ENCODE results near the gene PANX2. TPM values are rescaled to one million over a fixed set of nuclear protein-coding genes. Genes with fewer than 3 reads are reported as not detected.
A peak's percentile ranks its signal among the peaks of the same experiment; 100 is the strongest.

The PANX2 gene
- total and polyA plus RNA-seq, 7 donors: 0.03 to 0.69 (median 0.13) TPM; not detected in 1

DNA sequence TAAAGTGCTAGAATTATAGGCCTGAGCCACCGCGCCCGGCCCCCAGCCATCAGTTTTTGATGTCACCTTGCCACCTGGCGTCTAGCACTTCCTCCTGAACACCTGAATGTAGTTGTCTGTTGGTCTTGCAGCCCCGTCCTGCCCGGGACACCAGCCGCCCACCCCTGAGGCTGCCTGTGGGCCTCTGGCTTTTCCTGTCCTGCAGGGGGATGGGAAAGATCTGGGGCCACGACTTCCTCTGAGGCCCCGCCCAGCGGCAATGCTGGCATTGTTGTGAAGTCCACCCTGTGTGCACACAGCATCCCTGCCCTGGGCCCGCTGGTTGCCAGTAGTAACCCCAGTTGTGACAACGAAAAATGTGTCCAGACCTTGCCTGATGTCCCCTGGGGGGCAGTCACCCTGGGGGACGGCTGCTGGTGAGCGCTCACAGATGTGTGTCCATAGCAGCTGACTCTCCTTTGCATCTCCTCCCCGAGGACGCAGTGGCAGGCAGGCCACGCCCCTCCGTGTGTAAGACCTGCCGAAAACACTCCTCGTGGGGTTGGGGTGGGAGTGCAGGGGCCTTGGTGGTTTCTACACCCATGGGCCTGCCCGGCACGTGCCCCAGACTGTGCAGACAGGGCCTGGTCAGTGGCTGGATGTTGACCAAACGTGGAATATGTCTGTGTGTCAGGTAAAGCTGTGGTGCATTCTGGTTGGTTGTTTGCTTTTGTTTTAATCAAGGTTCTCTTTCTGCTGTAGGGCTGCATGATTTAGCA is 37.0 kb downstream of the PANX2 start:
- DNase-seq: peak in 1 of 2 donors; percentile 56
- TF ChIP-seq, protein P1, sequence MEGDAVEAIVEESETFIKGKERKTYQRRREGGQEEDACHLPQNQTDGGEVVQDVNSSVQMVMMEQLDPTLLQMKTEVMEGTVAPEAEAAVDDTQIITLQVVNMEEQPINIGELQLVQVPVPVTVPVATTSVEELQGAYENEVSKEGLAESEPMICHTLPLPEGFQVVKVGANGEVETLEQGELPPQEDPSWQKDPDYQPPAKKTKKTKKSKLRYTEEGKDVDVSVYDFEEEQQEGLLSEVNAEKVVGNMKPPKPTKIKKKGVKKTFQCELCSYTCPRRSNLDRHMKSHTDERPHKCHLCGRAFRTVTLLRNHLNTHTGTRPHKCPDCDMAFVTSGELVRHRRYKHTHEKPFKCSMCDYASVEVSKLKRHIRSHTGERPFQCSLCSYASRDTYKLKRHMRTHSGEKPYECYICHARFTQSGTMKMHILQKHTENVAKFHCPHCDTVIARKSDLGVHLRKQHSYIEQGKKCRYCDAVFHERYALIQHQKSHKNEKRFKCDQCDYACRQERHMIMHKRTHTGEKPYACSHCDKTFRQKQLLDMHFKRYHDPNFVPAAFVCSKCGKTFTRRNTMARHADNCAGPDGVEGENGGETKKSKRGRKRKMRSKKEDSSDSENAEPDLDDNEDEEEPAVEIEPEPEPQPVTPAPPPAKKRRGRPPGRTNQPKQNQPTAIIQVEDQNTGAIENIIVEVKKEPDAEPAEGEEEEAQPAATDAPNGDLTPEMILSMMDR (IDR thresholded peaks at IDR 0.05): no peak
- H3K4me1 ChIP-seq: peaks cover 28% of the 10 kb centered on the region
- H3K9me3 ChIP-seq: no peaks in the 10 kb centered on the region
- H3K27ac ChIP-seq: peak overlapping the region; percentile 1
- 60 to 67% (median 61%) methylated on average over 23 of the region's 23 CpGs for WGBS, 3 donors
- ATAC-seq: no peak
- intact Hi-C loops (cut with DNase I): loop anchor here (2.0 to 10.0 kb wide), 6 partner anchors 35 to 440 kb away; no protein-coding TSS in a partner anchor
- no peaks in the 10 kb centered on the region for H3K27me3 ChIP-seq (ENCODE audit: insufficient read depth in 3 of 3, low read length in 2 of 3)
- H3K36me3 ChIP-seq (ENCODE audit: insufficient read depth in 1 of 2, low read depth in 1 of 2): peaks cover 0 to 86% of the 10 kb centered on the region in 2 donors
- no peak overlapping the region for H3K4me3 ChIP-seq

DNA sequence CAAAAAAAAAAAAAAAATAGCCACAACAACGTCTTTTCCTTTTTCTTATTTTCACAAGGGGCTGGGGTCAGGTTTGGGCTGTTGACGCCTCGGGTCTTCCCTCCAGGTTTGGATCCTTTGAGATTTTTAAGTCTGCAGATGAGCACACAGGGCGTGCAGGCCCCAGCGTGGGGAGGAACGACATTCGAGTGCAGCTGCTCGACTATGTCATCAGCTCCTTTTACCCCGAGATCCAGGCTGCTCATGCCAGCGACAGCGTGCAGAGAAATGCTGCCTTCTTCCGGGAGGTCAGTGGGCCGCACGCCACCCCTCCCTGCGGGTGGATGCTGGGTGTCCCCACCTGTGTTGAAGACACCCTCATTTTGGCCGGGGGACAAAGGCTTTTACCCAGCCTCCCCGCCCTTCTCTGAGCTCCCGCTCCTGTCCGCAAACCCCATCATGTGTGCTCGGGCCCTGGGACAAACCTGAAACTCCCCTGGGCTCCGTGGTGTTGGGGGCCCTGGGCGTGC is 38.0 kb downstream of the PANX2 start:
- peaks cover 26% of the 10 kb centered on the region for H3K4me1 ChIP-seq
- H3K4me3 ChIP-seq: no peak overlapping the region
- H3K27me3 ChIP-seq (ENCODE audit: insufficient read depth in 3 of 3, low read length in 2 of 3): no peaks in the 10 kb centered on the region
- TF ChIP-seq, protein P1 (IDR thresholded peaks at IDR 0.05): no peak
- WGBS, 3 donors: 56 to 62% (median 59%) methylated on average over 22 of the region's 22 CpGs
- DNase-seq (no peak), ATAC-seq (peak in 1 of 4 donors; percentile 12)
- peaks cover 0 to 87% of the 10 kb centered on the region in 2 donors for H3K36me3 ChIP-seq (ENCODE audit: insufficient read depth in 1 of 2, low read depth in 1 of 2)
- peak overlapping the region; percentile 1 for H3K27ac ChIP-seq
- no peaks in the 10 kb centered on the region for H3K9me3 ChIP-seq
- intact Hi-C loops (cut with DNase I): loop anchor here (2.0 to 10.0 kb wide), 6 partner anchors 34 to 441 kb away; no protein-coding TSS in a partner anchor

DNA sequence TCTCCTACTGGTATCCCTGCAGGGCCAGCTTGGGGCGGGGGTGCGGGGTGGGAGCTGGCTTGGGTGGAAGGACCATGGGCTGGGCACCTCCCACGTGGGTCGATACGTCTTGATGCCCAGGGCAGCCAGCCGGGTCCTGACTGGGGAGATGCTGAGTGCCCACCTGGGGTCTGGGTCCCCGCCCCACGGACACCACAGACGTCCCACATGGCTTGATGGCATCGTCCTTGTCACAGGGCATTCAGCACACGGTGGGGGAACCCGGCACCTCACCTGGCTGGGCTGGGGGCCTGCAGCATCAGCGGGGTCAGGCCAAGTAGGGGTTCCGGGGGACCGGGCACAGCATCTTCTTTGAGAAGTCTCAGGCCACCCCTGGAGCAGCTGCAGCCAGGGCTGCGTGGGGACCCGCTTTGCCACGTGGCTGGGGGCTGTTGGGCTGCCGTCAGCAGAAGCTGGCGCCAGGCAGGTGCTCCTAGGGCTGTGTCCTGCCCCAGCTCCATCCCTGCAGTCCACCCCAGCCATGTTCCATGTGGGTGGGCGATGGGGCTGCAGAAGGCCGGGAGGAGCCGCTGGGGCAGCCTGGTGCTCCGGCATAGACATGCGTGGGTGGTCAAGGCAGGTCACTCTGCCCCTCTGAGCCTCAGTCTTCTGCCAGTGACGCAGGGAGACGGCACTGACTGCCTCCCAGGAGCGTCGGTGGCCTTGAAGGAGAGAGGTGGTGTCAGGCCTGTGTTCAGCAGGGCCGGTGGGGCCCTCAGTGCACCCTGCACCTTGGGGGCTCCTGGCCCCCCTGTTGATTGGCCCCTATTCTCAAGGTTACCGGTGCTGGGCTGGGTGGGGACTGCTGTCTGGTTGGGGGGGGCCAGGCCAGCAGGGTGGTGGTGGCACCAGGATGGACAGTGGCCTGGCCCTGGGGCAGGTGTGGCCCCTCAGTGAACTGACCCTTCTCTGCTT is 38.7 kb downstream of the PANX2 start:
- Histone ChIP-seq H3K4me1 (peaks cover 26% of the 10 kb centered on the region), H3K4me3 (no peak overlapping the region), H3K27me3 (ENCODE audit: insufficient read depth in 3 of 3, low read length in 2 of 3) (no peaks in the 10 kb centered on the region), H3K9me3 (no peaks in the 10 kb centered on the region), H3K36me3 (ENCODE audit: insufficient read depth in 1 of 2, low read depth in 1 of 2) (peaks cover 0 to 87% of the 10 kb centered on the region in 2 donors), H3K27ac (no peak overlapping the region)
- ATAC-seq: peak; percentile 1 to 6 (median 2)
- intact Hi-C loops (cut with DNase I): loop anchor here (2.0 to 10.0 kb wide), 6 partner anchors 33 to 442 kb away; no protein-coding TSS in a partner anchor
- peak in 1 of 2 donors; percentile 55 for DNase-seq
- TF ChIP-seq, protein P1 (IDR thresholded peaks at IDR 0.05): no peak
- 72 to 82% (median 72%) methylated on average over 30 to 31 of the region's 31 CpGs for WGBS, 3 donors

DNA sequence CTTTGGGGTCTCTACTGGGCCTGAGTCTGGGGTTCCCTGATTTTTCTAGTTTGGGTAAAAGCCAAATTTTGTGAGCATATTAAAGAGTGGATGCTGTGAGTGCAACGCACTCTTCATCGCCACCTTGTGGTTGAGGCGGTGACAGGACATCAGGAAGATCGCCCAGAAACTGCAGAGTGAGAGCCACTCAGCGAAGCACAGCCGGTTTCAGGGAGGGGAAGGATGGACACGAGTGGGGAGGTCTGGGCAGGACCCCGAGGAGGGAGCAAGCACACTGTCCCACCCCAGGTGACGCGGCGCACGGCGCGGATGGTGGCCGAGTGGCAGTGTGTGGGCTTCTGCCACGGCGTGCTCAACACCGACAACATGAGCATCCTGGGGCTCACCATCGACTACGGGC is 39.4 kb downstream of the PANX2 start:
- Histone ChIP-seq H3K27me3 (ENCODE audit: insufficient read depth in 3 of 3, low read length in 2 of 3) (no peaks in the 10 kb centered on the region), H3K27ac (no peak overlapping the region), H3K9me3 (no peaks in the 10 kb centered on the region), H3K36me3 (ENCODE audit: insufficient read depth in 1 of 2, low read depth in 1 of 2) (peaks cover 0 to 88% of the 10 kb centered on the region in 2 donors), H3K4me1 (peaks cover 23% of the 10 kb centered on the region), H3K4me3 (no peak overlapping the region)
- peak; percentile 69 to 84 for DNase-seq
- ATAC-seq: peak; percentile 34 to 60 (median 44)
- WGBS, 3 donors: 60 to 67% (median 63%) methylated on average over 19 to 20 of the region's 20 CpGs
- TF ChIP-seq, protein P1 (IDR thresholded peaks at IDR 0.05): peak; percentile 78
- intact Hi-C loops (cut with DNase I): loop anchor here (2.0 to 10.0 kb wide), 6 partner anchors 32 to 443 kb away; no protein-coding TSS in a partner anchor

Measured in psoas muscle (tissue), 8 donors.